Measurements from ENCODE around the gene GRIN2C. TPM values are rescaled to one million over a fixed set of nuclear protein-coding genes. Genes with fewer than 3 reads are reported as not detected.

The GRIN2C gene
- total RNA-seq, 1 donor from 2014 or later: 0.02 TPM

DNA sequence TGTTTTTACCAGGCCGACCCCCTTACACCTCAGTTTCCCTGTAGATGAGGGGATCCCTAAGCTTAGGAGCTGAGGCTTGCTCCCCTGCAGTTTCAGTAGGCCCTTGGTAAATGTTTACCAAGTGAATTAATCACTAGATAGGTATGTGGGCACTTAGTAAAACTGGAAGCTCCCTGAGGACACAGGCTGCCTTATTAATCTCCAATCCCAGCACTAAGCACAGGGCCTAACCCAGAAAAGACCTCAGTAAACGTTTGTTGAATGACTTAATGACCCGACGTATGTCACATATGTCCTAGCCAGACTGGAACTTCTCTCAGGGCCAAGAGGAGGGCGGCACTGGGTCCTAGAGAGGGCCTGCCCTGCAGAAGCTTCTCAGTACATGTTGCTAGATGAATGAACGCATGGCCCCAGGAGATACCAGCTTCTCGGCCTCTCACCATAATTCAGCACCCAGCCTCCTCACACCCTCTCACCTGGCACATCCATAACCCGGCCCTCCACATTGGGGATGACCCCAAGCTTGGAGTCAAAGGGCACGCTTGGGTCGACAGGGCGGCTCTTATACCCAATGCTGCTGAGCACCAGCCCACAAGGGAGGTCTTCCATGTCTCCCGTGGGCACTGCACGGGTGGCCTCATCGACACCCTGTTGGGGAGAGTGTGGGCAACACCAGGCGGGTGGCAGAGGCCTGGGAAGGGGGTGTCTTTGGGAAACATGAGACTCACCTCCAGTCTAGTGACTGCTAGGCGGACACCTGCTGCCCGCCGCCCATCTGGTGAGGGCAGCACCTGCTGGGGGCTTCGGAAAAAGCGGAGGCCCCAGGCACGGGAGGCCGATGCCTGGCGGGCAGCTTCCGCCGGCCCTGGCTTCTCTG, 4.0 kb upstream of the GRIN2C start:
- TF ChIP-seq, protein P1, sequence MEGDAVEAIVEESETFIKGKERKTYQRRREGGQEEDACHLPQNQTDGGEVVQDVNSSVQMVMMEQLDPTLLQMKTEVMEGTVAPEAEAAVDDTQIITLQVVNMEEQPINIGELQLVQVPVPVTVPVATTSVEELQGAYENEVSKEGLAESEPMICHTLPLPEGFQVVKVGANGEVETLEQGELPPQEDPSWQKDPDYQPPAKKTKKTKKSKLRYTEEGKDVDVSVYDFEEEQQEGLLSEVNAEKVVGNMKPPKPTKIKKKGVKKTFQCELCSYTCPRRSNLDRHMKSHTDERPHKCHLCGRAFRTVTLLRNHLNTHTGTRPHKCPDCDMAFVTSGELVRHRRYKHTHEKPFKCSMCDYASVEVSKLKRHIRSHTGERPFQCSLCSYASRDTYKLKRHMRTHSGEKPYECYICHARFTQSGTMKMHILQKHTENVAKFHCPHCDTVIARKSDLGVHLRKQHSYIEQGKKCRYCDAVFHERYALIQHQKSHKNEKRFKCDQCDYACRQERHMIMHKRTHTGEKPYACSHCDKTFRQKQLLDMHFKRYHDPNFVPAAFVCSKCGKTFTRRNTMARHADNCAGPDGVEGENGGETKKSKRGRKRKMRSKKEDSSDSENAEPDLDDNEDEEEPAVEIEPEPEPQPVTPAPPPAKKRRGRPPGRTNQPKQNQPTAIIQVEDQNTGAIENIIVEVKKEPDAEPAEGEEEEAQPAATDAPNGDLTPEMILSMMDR (conservative IDR thresholded peaks at IDR 0.05): no peak
- H3K4me3 Mint-ChIP-seq: peak overlapping the region; percentile 35
- H3K27ac Mint-ChIP-seq (ENCODE audit: unreplicated experiment): no peak overlapping the region
- peaks cover 14% of the 10 kb centered on the region for H3K4me1 Mint-ChIP-seq
- H3K36me3 Mint-ChIP-seq (ENCODE audit: low read depth): no peaks in the 10 kb centered on the region
- no peak for DNase-seq (ENCODE audit: low read depth, low spot score)
- H3K9me3 Mint-ChIP-seq: no peaks in the 10 kb centered on the region
- peaks cover 49% of the 10 kb centered on the region for H3K27me3 Mint-ChIP-seq (ENCODE audit: low read depth)

DNA sequence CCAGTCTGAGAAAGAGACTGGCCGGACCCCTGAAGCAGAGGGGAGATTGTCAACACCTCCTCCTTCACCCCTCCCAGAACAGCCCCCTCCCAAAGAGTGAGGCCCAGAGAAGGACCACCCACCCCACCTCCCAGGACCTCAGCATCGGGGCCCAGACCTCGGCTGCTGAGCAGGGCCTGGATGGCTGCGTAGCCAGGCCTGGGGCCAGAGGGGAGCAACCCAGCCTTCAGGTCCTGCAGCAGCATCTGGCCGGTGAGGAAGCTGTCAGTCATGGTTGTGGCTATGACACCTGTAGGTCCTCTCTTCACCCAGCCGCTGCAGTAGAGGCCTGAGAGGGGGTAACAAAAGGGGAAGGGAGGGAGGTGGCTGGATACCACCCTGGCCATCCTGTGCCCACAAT, 3.2 kb upstream of the GRIN2C start:
- H3K27me3 Mint-ChIP-seq (ENCODE audit: low read depth): peaks cover 56% of the 10 kb centered on the region
- peaks cover 11% of the 10 kb centered on the region for H3K4me1 Mint-ChIP-seq
- no peaks in the 10 kb centered on the region for H3K36me3 Mint-ChIP-seq (ENCODE audit: low read depth)
- H3K4me3 Mint-ChIP-seq: no peak overlapping the region
- no peak for DNase-seq (ENCODE audit: low read depth, low spot score)
- H3K27ac Mint-ChIP-seq (ENCODE audit: unreplicated experiment): no peak overlapping the region
- TF ChIP-seq, protein P1 (conservative IDR thresholded peaks at IDR 0.05): no peak
- H3K9me3 Mint-ChIP-seq: no peaks in the 10 kb centered on the region

DNA sequence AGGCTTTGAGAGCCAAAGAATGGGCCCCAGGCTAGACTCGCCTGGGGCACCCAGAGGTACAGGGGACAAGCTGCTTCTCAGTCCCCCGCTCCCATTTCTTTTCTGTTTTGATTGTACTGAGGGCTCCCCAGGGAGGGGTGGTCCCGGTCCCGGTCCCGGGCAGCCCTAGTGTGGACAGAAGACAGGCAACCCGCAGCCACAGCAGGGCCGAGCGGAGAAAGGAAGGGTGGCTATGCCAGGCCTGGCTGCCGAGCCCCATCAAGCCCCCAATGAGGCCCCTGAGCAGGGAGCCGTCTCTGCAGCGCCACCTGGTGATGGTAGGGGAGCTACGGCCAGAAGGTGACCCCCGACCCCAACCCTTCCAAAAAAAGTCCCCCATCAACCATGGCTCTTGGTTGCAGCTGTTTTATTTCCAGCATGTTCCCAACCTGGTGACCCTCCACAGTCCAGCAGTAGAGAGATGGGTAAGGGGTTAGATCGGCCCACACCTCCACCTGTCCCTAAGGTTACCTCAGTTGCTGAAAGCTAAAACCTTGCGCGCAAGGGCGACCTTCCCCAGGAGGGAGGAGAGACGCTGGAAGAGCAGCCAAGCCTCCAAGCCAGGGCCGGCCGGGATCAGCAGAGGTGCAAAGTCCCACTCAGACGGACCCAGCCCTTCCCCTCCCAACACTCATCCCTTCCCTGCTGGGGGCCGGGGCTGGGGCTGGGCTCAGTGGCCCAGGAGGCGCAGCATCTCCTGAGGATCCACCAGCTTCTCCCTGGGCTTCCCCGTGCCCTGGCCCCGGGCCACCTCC, 2.6 kb upstream of the GRIN2C start:
- peak; percentile 86 for DNase-seq (ENCODE audit: low read depth, low spot score)
- TF ChIP-seq, protein P1 (conservative IDR thresholded peaks at IDR 0.05): peak; percentile 77
- peak overlapping the region; percentile 56 for H3K4me3 Mint-ChIP-seq
- H3K27me3 Mint-ChIP-seq (ENCODE audit: low read depth): peaks cover 62% of the 10 kb centered on the region
- H3K4me1 Mint-ChIP-seq: peaks cover 11% of the 10 kb centered on the region
- H3K36me3 Mint-ChIP-seq (ENCODE audit: low read depth): no peaks in the 10 kb centered on the region
- H3K27ac Mint-ChIP-seq (ENCODE audit: unreplicated experiment): no peak overlapping the region
- no peaks in the 10 kb centered on the region for H3K9me3 Mint-ChIP-seq

DNA sequence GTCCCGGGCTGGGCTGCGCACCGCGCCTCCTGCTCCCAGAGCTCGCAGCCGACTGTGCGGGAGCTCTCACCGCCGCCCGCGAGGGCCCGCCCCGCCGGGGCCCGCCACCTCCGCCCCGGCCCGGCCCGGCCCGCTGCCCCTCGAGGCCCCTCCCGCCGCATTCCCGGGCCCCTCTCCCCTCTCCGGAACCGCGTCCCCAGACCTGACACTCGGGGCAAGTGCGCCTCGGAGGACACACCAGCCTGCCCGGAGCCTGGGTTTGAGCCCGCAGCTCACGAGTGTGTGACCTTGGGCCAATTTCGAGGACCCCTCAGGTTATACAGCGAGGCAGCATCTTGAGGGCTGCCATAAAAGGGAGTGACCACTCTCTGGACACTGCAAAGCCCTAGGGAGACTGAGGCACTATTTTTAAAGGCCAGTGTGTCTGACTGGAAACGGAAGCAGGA, 2.0 kb upstream of the GRIN2C start:
- Mint-ChIP-seq H3K36me3 (ENCODE audit: low read depth) (no peaks in the 10 kb centered on the region), H3K4me1 (peaks cover 11% of the 10 kb centered on the region), H3K27me3 (ENCODE audit: low read depth) (peaks cover 68% of the 10 kb centered on the region), H3K27ac (ENCODE audit: unreplicated experiment) (no peak overlapping the region), H3K9me3 (no peaks in the 10 kb centered on the region), H3K4me3 (peak overlapping the region; percentile 56)
- DNase-seq (ENCODE audit: low read depth, low spot score): no peak
- TF ChIP-seq, protein P1 (conservative IDR thresholded peaks at IDR 0.05): no peak

DNA sequence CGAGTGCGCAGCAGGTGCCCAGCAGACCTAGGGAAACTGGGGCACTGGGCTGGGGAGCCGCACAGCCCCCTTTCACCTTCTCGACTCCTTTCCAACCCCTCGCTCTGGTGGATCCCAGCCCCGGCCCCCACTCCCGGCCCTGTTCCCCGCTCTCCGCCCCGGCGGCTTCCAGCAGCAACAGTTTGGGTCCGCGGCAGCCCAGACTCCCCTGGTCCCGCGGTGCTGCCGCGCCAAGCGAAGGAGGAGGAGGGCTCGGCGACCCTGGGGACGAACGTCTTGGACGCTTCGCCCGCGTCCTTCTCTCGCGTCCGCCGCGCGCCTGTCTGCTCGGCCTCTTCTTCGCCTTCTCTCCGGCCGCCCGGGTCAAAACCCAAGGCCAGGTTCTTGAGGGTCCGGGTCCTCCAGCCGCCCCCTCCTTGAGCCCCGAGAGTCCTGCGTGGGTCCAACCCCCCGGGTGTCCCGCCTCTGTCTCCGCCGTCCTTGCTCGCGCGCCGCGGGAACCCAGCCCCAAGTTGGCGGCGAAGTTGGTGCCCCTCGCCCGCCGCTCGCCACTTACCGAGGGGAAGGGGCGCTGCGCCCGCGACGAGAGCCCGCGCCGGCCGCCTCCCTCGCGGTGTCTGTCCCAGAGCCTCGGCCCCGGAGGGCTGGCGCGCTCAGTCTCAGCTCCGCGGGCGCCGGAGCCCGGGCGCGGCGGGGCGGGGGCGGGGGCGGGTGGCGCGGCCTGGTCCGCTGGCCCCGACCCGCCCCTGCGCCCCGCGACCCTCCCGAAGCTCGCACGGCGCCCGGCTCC, 1.4 kb upstream of the GRIN2C start:
- H3K27ac Mint-ChIP-seq (ENCODE audit: unreplicated experiment): no peak overlapping the region
- H3K36me3 Mint-ChIP-seq (ENCODE audit: low read depth): no peaks in the 10 kb centered on the region
- no peak overlapping the region for H3K4me3 Mint-ChIP-seq
- DNase-seq (ENCODE audit: low read depth, low spot score): no peak
- H3K27me3 Mint-ChIP-seq (ENCODE audit: low read depth): peaks cover 75% of the 10 kb centered on the region
- TF ChIP-seq, protein P1 (conservative IDR thresholded peaks at IDR 0.05): no peak
- peaks cover 11% of the 10 kb centered on the region for H3K4me1 Mint-ChIP-seq
- H3K9me3 Mint-ChIP-seq: no peaks in the 10 kb centered on the region
